Ovary (tissue), 3 donors: ENCODE data around the gene STPG4.

Experiments
- EP300 ChIP-seq: sonication (generic); formaldehyde crosslinking; IDR thresholded peaks from one replicate; pipeline ENCODE4 v1.6.1; 2017; ENCODE audit warnings: antibody characterized with exemption
- TF ChIP-seq, protein P1 (sequence below), 3 donors: fragments of 450-650 bp in 2 of 3; fragments of 200-600 bp in 1 of 3; IDR thresholded peaks; one replicate each; pipeline versions ENCODE4 v1.5.1 to v1.8.0; 2016 to 2022; ENCODE audit warnings: antibody characterized with exemption in 3 of 3, mild to moderate bottlenecking in 1 of 3
- donor health status: DM: no; HTN: no; CAD: no.

GRCh38 chr2:47058003-47058931 lies 96.8 kb downstream of the STPG4 start:
- no peak for TF ChIP-seq EP300
- TF ChIP-seq, protein P1, sequence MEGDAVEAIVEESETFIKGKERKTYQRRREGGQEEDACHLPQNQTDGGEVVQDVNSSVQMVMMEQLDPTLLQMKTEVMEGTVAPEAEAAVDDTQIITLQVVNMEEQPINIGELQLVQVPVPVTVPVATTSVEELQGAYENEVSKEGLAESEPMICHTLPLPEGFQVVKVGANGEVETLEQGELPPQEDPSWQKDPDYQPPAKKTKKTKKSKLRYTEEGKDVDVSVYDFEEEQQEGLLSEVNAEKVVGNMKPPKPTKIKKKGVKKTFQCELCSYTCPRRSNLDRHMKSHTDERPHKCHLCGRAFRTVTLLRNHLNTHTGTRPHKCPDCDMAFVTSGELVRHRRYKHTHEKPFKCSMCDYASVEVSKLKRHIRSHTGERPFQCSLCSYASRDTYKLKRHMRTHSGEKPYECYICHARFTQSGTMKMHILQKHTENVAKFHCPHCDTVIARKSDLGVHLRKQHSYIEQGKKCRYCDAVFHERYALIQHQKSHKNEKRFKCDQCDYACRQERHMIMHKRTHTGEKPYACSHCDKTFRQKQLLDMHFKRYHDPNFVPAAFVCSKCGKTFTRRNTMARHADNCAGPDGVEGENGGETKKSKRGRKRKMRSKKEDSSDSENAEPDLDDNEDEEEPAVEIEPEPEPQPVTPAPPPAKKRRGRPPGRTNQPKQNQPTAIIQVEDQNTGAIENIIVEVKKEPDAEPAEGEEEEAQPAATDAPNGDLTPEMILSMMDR (IDR thresholded peaks at IDR 0.05), result no peak
